Measurements from ENCODE around the gene S100Z. TPM values are rescaled to one million over a fixed set of nuclear protein-coding genes. Genes with fewer than 3 reads are reported as not detected.

Gene S100Z
- total and polyA plus RNA-seq, 9 of the 15 experiments (the other 6 are each of a cell fraction or from before 2014, with no cell fraction given) = 0.15 to 0.42 (median 0.20) TPM; not detected in 6

DNA sequence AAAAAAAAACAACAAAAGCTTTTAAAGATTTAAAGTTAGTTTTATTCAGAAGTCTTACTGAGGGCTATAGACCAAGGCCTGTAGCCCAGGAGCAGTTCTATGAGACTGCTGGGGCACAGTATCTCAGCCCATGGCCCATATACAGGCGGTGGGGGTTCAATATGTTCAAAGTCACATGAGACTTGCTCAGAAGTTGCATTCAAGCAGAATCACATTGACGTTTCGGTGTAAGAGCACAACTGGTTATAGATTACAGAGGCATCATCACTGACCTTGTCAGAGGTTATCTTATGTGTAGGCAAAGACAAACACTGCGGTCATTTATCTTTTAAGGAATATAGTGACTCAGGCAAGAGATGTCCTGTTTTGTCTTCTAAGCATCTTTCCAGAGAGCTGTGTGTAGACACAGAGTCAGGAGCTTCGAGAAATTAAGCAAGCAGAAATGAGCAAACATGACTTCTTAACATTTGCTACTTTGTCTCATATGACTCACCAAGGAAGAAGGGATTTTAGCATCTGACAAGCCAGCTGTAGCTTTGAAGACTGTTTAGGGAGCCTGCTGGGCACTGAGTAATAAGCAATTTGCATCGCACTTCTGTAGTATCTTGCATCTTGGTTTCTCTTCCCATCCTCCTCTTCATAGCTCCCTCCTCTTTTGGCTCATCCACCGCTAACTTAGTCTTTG, 43.9 kb upstream of the S100Z start (continued):
- peak; percentile 47; the same call in 1 of the 2 replicates for TF ChIP-seq LEF1 (IDR thresholded peaks at IDR 0.05)
- no peak for TF ChIP-seq THRAP3 (IDR thresholded peaks at IDR 0.05; ENCODE audit: borderline replicate concordance)
- TF ChIP-seq, protein P1, sequence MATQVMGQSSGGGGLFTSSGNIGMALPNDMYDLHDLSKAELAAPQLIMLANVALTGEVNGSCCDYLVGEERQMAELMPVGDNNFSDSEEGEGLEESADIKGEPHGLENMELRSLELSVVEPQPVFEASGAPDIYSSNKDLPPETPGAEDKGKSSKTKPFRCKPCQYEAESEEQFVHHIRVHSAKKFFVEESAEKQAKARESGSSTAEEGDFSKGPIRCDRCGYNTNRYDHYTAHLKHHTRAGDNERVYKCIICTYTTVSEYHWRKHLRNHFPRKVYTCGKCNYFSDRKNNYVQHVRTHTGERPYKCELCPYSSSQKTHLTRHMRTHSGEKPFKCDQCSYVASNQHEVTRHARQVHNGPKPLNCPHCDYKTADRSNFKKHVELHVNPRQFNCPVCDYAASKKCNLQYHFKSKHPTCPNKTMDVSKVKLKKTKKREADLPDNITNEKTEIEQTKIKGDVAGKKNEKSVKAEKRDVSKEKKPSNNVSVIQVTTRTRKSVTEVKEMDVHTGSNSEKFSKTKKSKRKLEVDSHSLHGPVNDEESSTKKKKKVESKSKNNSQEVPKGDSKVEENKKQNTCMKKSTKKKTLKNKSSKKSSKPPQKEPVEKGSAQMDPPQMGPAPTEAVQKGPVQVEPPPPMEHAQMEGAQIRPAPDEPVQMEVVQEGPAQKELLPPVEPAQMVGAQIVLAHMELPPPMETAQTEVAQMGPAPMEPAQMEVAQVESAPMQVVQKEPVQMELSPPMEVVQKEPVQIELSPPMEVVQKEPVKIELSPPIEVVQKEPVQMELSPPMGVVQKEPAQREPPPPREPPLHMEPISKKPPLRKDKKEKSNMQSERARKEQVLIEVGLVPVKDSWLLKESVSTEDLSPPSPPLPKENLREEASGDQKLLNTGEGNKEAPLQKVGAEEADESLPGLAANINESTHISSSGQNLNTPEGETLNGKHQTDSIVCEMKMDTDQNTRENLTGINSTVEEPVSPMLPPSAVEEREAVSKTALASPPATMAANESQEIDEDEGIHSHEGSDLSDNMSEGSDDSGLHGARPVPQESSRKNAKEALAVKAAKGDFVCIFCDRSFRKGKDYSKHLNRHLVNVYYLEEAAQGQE (IDR thresholded peaks at IDR 0.05; ENCODE audit: borderline replicate concordance) = no peak
- TF ChIP-seq, protein P1 (CRISPR knock-in tag; IDR thresholded peaks at IDR 0.05; ENCODE audit: low read depth) = no peak
- TF ChIP-seq CCNT2 (IDR thresholded peaks at IDR 0.05; ENCODE audit: borderline replicate concordance, extremely low read depth, insufficient read length, low read depth, low read length) = peak; percentile 45
- peak; percentile 44 for TF ChIP-seq NEUROD1 (IDR thresholded peaks at IDR 0.05; ENCODE audit: borderline replicate concordance, low read depth, low read length, partially characterized antibody)
- peak; percentile 46; the same call in 1 of the 2 replicates for TF ChIP-seq MAFF (IDR thresholded peaks at IDR 0.05; ENCODE audit: low read length)
- no peak for TF ChIP-seq ELF1 (tag; IDR thresholded peaks at IDR 0.05)
- no peak for TF ChIP-seq FOXJ3 (CRISPR knock-in tag; IDR thresholded peaks at IDR 0.05)
- no peak for TF ChIP-seq RBM25 (IDR thresholded peaks at IDR 0.05; ENCODE audit: low read depth, low read length, severe bottlenecking)
- TF ChIP-seq SPI1 (IDR thresholded peaks at IDR 0.05; ENCODE audit: borderline replicate concordance, low read depth, low read length) = no peak
- TF ChIP-seq CREM (IDR thresholded peaks at IDR 0.05; ENCODE audit: low read depth) = peak; percentile 65
- TF ChIP-seq ARHGAP35 (IDR thresholded peaks at IDR 0.05; ENCODE audit: partially characterized antibody) = no peak
- TF ChIP-seq JUN (IDR thresholded peaks at IDR 0.05; ENCODE audit: borderline replicate concordance, low read depth, low read length) = peak; percentile 81; the same call in 1 of the 2 replicates
- TF ChIP-seq JUN (CRISPR knock-in tag; IDR thresholded peaks at IDR 0.05; ENCODE audit: borderline replicate concordance) = no peak
